ENCODE data around the gene OSTC. TPM values are rescaled to one million over a fixed set of nuclear protein-coding genes. Genes with fewer than 3 reads are reported as not detected.
A peak's percentile ranks its signal among the peaks of the same experiment; 100 is the strongest.

Gene OSTC
- total and polyA plus RNA-seq, 2 experiments from 2014 or later: 319 to 637 TPM

DNA sequence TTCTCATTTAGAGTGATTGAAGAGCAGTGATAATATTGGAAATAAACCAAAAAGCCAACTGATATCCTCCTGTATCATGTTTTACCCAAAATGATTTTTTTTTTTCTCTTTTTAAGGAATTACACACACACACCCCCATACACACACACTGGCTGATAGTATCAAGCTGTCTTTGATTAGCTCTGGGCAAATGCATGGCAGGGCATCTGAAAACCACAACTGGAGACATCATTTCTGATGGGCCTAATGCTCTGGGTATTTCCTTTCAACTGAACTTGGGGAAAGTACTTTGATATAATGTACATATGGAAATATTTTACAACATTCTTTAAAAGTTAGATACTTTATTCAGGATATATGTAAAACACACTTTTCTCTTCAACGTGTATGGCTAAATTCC lies 14.2 kb upstream of the OSTC start:
- in situ Hi-C loops (cut with MboI): no loop called here
- Histone ChIP-seq H2AFZ (no peak overlapping the region), H3K36me3 (ENCODE audit: low read depth) (peaks cover 25% of the 10 kb centered on the region), H3K9ac (no peak overlapping the region), H3F3A (ENCODE audit: insufficient read depth) (peaks cover 53% of the 10 kb centered on the region), H3K27me3 (replicated peaks; ENCODE audit: insufficient read depth) (no peaks in the 10 kb centered on the region), H3K4me1 (ENCODE audit: insufficient read depth) (peaks cover 28% of the 10 kb centered on the region), H3K4me3 (no peak overlapping the region), H3K4me2 (ENCODE audit: unreplicated experiment) (peak overlapping the region; percentile 43), H3K27ac (peak overlapping the region; percentile 39), H4K20me1 (ENCODE audit: insufficient read depth) (no peaks in the 10 kb centered on the region), H3K79me2 (ENCODE audit: insufficient read depth) (no peaks in the 10 kb centered on the region), H3K9me3 (ENCODE audit: low read depth) (no peaks in the 10 kb centered on the region), H3K9me2 (ENCODE audit: insufficient read depth) (no peaks in the 10 kb centered on the region)
- peak; percentile 40 for DNase-seq
- TF ChIP-seq EZH2 (IDR thresholded peaks at IDR 0.05; ENCODE audit: insufficient read depth, poor library complexity, severe bottlenecking) (no peak), EZH2phosphoT487 (IDR thresholded peaks at IDR 0.05; ENCODE audit: insufficient read depth, low read depth) (no peak)
- WGBS, 2 experiments (ENCODE audit: low coverage in 1 of 2, low lambda C conversion rate in 2 of 2, missing lambda C conversion rate in 2 of 2): 0 to 3% methylated on average over 1 of the region's 1 CpG

GRCh38 chr4:108637856-108638255 lies 12.5 kb upstream of the OSTC start:
- in situ Hi-C loops (cut with MboI): no loop called here
- Histone ChIP-seq H3K9me3 (ENCODE audit: low read depth) (no peaks in the 10 kb centered on the region), H3K9me2 (ENCODE audit: insufficient read depth) (no peaks in the 10 kb centered on the region), H3K36me3 (ENCODE audit: low read depth) (peaks cover 14% of the 10 kb centered on the region), H3K79me2 (ENCODE audit: insufficient read depth) (no peaks in the 10 kb centered on the region), H3K4me2 (ENCODE audit: unreplicated experiment) (peak overlapping the region; percentile 36), H3K4me1 (ENCODE audit: insufficient read depth) (peaks cover 28% of the 10 kb centered on the region), H4K20me1 (ENCODE audit: insufficient read depth) (no peaks in the 10 kb centered on the region), H3F3A (ENCODE audit: insufficient read depth) (peaks cover 42% of the 10 kb centered on the region), H3K4me3 (no peak overlapping the region), H3K27ac (peak overlapping the region; percentile 36), H3K27me3 (replicated peaks; ENCODE audit: insufficient read depth) (no peaks in the 10 kb centered on the region), H3K9ac (no peak overlapping the region), H2AFZ (no peak overlapping the region)
- 10% methylated on average over 2 of the region's 2 CpGs for WGBS, 2 experiments (ENCODE audit: low coverage in 1 of 2, low lambda C conversion rate in 2 of 2, missing lambda C conversion rate in 2 of 2)
- TF ChIP-seq EZH2 (IDR thresholded peaks at IDR 0.05; ENCODE audit: insufficient read depth, poor library complexity, severe bottlenecking) (no peak), EZH2phosphoT487 (IDR thresholded peaks at IDR 0.05; ENCODE audit: insufficient read depth, low read depth) (no peak)
- peak; percentile 62 for DNase-seq

DNA sequence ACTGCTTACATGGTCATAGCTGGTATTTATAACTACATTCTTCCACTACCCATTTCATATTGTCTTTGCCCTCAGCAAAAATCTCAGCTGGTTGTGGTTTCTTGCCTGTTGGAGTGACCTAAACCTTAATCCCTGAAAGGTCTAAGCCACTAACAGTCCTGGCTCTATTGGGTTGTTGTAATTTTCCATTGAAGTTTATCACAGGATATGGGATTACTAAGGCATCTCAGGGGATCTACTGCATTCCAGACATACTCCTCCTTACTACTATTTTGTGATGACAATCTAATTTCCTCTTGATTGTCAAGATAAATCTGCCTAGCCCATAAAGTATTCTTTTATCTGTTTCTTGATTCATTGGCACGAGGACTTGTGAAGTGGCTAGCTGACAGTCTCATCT lies 6.2 kb upstream of the OSTC start:
- Histone ChIP-seq H3K9me3 (ENCODE audit: low read depth) (no peaks in the 10 kb centered on the region), H3K27ac (peak overlapping the region; percentile 30), H3K4me1 (ENCODE audit: insufficient read depth) (peaks cover 15% of the 10 kb centered on the region), H2AFZ (no peak overlapping the region), H3K9me2 (ENCODE audit: insufficient read depth) (no peaks in the 10 kb centered on the region), H3F3A (ENCODE audit: insufficient read depth) (peaks cover 27% of the 10 kb centered on the region), H3K36me3 (ENCODE audit: low read depth) (no peaks in the 10 kb centered on the region), H3K9ac (no peak overlapping the region), H4K20me1 (ENCODE audit: insufficient read depth) (no peaks in the 10 kb centered on the region), H3K27me3 (replicated peaks; ENCODE audit: insufficient read depth) (no peaks in the 10 kb centered on the region), H3K4me3 (no peak overlapping the region), H3K79me2 (ENCODE audit: insufficient read depth) (no peaks in the 10 kb centered on the region), H3K4me2 (ENCODE audit: unreplicated experiment) (peak overlapping the region; percentile 57)
- in situ Hi-C loops (cut with MboI): no loop called here
- TF ChIP-seq EZH2phosphoT487 (IDR thresholded peaks at IDR 0.05; ENCODE audit: insufficient read depth, low read depth) (peak; percentile 64; the same call in 1 of the 2 replicates), EZH2 (IDR thresholded peaks at IDR 0.05; ENCODE audit: insufficient read depth, poor library complexity, severe bottlenecking) (no peak)
- WGBS, 2 experiments (ENCODE audit: low coverage in 1 of 2, low lambda C conversion rate in 2 of 2, missing lambda C conversion rate in 2 of 2): 8 to 14% methylated on average over 1 of the region's 1 CpG
- DNase-seq: peak; percentile 61

DNA sequence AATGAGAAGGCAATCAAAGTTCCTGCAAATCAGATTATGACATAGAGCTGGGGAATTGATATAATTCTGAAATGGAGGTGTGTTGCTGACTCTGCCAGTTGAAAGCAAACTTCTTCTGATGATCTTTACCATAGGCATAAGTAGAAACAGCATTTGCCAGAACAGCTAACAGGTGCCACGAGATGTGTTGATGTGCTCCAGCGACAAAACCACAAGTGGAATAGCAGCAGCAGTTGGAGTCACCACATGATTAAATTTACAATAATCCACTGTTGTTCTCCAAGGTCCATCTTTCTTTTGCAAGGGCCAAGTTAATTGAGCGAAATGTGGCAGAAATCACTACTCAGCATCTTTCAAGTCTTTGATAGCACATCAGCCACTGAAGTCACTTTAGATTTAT lies 3.7 kb upstream of the OSTC start:
- Histone ChIP-seq H3K27ac (no peak overlapping the region), H4K20me1 (ENCODE audit: insufficient read depth) (no peaks in the 10 kb centered on the region), H3K79me2 (ENCODE audit: insufficient read depth) (peaks cover 13% of the 10 kb centered on the region), H3K9me3 (ENCODE audit: low read depth) (no peaks in the 10 kb centered on the region), H3F3A (ENCODE audit: insufficient read depth) (peaks cover 38% of the 10 kb centered on the region), H3K4me3 (no peak overlapping the region), H2AFZ (no peak overlapping the region), H3K4me2 (ENCODE audit: unreplicated experiment) (no peak overlapping the region), H3K9me2 (ENCODE audit: insufficient read depth) (no peaks in the 10 kb centered on the region), H3K36me3 (ENCODE audit: low read depth) (no peaks in the 10 kb centered on the region), H3K27me3 (replicated peaks; ENCODE audit: insufficient read depth) (no peaks in the 10 kb centered on the region), H3K4me1 (ENCODE audit: insufficient read depth) (peaks cover 19% of the 10 kb centered on the region), H3K9ac (no peak overlapping the region)
- in situ Hi-C loops (cut with MboI): no loop called here
- DNase-seq: no peak
- TF ChIP-seq EZH2phosphoT487 (IDR thresholded peaks at IDR 0.05; ENCODE audit: insufficient read depth, low read depth): no peak
- no peak for TF ChIP-seq EZH2 (IDR thresholded peaks at IDR 0.05; ENCODE audit: insufficient read depth, poor library complexity, severe bottlenecking)
- WGBS, 2 experiments (ENCODE audit: low coverage in 1 of 2, low lambda C conversion rate in 2 of 2, missing lambda C conversion rate in 2 of 2): 95 to 97% methylated on average over 3 of the region's 3 CpGs

- in situ Hi-C loops (cut with MboI): no loop called here
Measured at GRCh38 chr4:108649863-108650211, 562 bp upstream of the OSTC start.

More at GRCh38 chr4:108649863-108650211, 562 bp upstream of the OSTC start:
- peak overlapping the region; percentile 92 for H3K27ac ChIP-seq
- H3K4me2 ChIP-seq (ENCODE audit: unreplicated experiment): peak overlapping the region; percentile 99
- DNase-seq: no peak
- peak overlapping the region; percentile 99 for H3K9ac ChIP-seq
- H3K9me2 ChIP-seq (ENCODE audit: insufficient read depth): no peaks in the 10 kb centered on the region
- 1 to 2% methylated on average over 6 of the region's 6 CpGs for WGBS, 2 experiments (ENCODE audit: low coverage in 1 of 2, low lambda C conversion rate in 2 of 2, missing lambda C conversion rate in 2 of 2)
- peak overlapping the region; percentile 97 for H3K4me3 ChIP-seq
- H4K20me1 ChIP-seq (ENCODE audit: insufficient read depth): no peaks in the 10 kb centered on the region
- no peak for TF ChIP-seq EZH2 (IDR thresholded peaks at IDR 0.05; ENCODE audit: insufficient read depth, poor library complexity, severe bottlenecking)
- TF ChIP-seq EZH2phosphoT487 (IDR thresholded peaks at IDR 0.05; ENCODE audit: insufficient read depth, low read depth): no peak
- no peaks in the 10 kb centered on the region for H3K9me3 ChIP-seq (ENCODE audit: low read depth)
- peaks cover 3% of the 10 kb centered on the region; the same call in 1 of the 2 replicates for H3K36me3 ChIP-seq (ENCODE audit: low read depth)
- peaks cover 45% of the 10 kb centered on the region for H3K79me2 ChIP-seq (ENCODE audit: insufficient read depth)
- no peaks in the 10 kb centered on the region for H3K27me3 ChIP-seq (replicated peaks; ENCODE audit: insufficient read depth)
- peaks cover 29% of the 10 kb centered on the region for H3K4me1 ChIP-seq (ENCODE audit: insufficient read depth)
- peaks cover 15% of the 10 kb centered on the region for H3F3A ChIP-seq (ENCODE audit: insufficient read depth)
- peak overlapping the region; percentile 79 for H2AFZ ChIP-seq

Data from GM23248 (cell line).